Stimulated activated CD8-positive, alpha-beta memory T cell treated with anti-CD3 and anti-CD28 coated beads, Interleukin-2, amount 100 ng/mL, for 48 hours (primary cell): ENCODE measurements around the gene TRPC4AP.
"Not testable (repeated sequence)": the region's sequence is repeated elsewhere in the genome, so short reads cannot be mapped to it uniquely, and the experiment has no call there.

Source experiments
- DNase-seq, 2 donors: peaks; one replicate each; pipeline ENCODE4 v3.0.0-alpha.2; 2020; ENCODE audit warnings: low read depth in 2 of 2

TRPC4AP gene

DNA sequence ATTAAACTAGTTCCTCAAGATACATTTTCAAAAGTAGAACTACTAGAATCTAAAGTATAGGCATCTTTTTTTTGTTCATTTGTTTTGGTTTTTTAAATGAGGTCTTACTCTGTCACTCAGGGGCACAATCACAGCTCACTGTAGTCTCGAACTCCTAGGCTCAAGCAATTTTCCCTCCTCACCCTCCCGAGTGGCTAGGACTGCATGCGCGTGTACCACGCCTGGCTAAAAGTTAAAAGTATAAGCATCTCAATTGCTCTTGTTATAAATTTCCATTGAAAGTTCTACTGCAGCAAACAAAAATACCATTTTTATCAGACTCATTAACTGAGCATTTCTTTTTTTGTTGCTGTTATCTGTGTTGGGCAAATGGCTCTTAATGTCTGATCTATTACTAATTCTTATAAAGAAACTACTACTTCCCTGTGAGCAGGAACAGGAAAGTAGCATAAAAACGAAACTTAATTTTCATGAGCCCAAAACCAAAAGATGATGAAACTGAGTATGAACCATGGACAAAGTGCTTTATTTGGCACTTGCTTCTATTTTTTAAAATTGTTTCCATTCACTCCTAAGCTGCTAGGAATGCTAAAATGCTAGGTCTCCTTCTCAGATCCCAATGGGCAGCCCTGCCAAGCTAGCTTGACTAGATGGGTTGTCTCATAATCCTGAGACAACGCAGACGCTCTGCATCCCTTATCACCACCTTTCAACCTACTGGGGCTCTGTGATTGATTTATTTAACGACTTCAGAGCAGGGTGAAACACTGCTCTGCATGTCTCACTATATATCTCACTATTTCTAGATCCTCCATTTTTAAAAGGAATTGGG is 36.9 kb downstream of the TRPC4AP start:
- DNase-seq: no peak

DNA sequence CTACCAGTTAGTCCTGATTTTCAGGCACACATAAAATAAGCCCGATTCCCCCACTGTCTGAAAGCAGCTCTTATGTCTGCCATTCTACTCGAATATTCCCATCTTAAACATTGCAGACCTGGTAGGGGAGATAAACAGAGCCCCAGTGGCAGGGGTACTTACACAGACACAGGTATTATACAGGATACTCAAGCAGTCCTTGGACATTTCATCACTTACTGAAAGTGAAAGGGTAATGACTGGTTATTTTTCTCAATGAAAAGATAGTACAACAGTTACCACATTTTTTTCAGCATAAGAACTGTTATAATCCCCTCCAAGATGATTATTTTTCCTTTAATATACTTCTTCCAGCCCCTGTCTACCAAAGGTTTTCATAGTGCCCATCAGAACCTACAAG is 37.8 kb downstream of the TRPC4AP start:
- DNase-seq: no peak

DNA sequence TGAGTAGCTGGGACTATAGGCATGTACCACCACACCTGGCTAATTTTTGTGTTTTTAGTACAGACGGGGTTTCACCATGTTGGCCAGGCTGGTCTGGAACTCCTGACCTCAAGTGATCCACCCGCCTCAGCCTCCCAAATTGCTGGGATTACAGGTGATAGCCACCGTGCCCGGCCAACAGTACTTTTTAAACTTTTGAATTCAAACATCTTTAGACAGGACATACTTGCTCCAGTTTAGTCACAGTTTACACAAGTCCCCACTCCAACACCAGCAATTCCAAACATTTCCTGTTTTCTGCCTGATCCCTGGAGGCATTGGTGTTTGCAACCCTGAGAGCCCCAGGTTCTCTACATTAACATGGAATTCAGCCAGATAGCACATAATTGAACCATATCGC is 40.0 kb downstream of the TRPC4AP start:
- DNase-seq: not testable (repeated sequence)

DNA sequence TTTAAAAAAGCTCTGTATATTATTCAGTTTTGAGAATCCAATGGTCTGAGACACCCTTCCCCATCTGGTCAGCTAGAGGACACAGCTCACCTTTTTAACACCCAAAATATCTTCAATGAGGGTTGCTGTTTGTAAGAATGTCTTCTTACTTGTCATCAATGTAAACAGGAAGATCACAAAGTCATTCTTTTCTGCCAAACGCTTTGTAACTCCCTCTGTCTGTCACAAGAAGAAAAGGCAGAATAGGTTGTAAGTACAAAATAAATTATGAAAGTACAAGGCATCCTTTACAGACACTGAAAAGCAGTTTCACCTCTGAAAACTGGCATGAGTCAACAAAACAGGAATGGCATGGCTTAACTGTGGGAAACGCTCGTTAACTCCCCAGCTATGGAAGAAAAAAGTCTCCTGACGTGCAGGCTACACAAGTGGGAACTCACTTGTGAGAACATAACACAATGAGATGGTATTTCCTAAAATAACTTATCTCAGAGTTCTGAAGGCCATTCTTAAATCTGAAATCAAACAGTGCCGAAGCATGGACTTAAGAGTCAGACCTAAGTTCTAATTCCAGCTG is 42.7 kb downstream of the TRPC4AP start:
- DNase-seq: no peak

DNA sequence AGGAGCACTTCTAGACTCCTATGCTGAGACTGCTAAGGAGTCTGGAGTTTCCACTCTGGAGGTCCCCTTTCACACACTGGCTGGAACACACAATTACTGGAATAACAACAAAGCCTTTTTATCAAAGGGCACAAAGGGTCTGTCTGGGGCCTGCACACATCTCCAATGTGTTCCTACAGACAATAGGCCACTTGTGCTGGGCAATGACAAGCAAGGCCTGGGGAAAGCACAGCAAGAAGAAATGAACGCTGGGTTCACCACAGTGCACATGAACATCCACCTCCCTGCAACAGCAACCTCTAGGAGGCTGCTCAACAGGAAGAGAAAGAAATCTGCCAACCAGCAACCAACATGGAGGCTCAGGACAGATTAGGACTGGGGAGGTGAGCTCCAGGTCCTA is 43.9 kb downstream of the TRPC4AP start:
- no peak for DNase-seq

DNA sequence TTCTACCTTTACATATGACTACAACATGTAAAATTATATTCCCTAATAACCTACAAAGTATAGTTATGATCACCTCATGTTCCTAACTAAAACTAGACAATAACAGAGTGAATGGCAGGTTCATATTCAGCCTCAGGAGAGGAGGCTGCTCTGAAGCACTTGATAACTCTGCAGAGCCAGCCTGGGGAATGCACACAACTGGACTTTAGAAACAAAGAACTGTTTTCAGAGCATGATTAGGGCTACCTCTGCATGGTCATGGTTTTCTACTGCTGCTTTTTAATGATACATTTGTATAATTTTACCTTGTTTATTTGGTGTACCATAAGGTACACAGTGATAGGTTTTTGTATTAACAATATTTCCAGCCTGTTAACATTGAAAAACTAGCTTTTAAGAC is 50.3 kb downstream of the TRPC4AP start:
- DNase-seq: no peak

DNA sequence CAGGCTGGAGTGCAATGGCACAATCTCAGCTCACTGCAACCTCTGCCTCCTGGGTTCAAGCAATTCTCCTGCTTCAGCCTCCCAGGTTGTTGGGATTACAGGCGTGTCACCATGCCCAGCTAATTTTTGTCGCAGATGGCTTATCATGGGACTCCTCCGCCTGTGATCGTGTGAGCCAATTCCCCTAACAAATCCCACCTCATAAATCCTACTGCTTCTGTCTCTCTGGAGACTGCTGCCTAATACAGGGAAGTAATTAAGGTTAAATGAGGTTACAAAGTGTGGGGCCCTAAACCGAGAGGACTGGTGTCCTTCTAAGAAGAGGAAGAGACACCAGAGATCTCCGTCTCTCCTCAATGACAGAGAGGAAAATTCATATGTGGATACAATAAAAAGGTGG is 52.0 kb downstream of the TRPC4AP start:
- DNase-seq: no peak

DNA sequence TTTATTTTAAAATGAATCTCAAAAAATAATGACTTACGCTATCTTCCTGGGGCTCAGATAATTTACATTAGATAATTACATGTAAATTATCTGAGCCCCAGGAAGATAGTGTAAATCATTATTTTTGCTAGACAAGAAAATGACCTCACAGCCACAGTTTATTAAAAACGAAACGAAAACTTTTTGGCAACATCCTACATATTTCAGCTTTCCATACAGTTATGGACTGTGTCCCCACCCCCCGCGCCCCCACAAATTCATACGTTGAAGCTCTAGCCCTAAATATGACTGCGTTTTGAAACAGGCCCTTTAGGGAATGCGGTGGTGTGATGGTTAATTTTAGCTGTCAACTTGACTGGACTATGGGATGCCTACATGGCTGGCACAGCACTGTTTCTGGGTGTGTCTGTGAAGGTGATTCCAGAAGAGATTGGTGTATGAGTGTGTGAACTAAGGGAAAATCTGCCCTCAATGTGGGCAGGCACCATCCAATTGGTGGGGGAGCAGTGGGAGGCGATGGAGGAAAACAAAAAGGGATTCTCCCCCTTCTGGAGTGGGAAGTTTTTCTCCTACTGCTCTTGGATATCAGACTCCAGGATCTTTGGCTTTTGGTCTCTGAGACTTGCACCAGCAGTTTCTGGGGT is 52.6 kb downstream of the TRPC4AP start:
- DNase-seq: no peak

DNA sequence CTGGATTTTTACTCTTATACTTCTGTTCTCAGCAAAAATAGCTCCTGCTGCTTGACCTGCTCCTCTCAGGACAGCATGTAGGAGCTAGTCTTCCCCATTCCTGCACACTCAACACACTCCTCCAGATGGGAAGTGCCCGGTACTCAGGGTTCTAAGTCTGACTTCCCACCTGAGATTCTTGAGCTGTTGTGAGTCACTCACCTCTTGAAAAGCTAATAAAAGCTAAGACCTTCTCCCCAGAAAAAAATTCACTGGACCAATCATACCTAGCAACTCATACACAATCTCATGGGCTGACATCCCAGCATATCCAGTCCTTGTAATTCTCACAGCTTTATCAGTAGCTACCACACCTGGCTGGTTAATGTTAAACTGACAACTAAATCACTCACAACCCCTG is 53.5 kb downstream of the TRPC4AP start:
- no peak for DNase-seq

DNA sequence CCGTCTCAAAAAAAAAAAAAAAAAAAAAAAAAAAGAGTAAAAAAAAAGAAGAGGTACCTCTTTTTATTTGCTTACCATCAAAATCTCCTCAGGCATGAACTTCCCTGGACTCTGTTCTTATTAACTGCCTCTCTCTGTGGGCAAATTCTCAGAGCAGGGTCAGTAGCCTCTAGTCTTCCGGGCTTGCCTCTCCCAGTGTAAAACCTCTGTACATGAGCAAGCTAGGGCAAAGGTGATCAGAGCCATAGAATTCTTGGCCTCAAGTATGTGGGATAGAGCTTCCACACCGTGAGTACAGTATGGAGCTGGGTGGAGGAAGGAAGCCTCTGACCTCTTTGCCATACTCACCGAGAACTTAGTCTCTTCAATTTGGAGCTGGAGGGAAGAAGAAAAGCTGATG is 58.5 kb downstream of the TRPC4AP start:
- DNase-seq: no peak

DNA sequence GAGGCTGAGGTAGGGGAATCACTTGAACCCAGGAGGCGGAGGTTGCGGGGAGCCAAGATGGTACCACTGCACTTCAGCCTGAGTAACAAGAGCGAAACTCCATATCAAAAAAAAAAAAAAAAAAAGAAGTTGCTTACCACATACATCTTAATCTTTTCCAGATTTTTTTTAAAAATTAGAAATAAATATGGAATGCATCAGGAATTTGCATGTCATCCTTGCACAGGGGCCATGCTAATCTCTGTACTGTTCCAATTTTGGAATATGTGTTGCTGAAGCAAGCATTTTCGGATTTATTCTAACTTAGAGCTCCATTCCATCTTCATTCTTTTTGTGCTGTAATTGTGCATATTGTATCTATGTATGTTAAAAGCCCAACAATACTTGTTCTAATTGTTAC is 62.5 kb downstream of the TRPC4AP start:
- no peak for DNase-seq

DNA sequence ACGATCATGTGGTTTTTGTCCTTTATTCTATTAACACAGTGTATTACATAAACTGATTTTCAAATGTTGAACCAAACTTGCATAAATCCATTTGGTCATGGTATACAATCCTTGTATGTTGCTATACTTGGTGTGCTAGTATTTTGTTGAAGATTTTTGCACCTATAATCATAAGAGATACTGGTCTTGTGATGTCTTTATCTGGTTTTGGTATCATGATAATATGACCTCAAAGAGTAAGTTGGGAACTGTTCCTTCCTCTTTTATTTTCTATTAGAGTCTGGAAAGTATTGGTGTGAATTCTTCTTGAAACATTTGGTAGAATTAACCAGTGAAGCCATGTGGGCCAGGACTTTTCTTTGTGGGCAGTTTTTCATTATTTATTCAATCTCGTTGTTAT is 65.3 kb downstream of the TRPC4AP start:
- DNase-seq: no peak

DNA sequence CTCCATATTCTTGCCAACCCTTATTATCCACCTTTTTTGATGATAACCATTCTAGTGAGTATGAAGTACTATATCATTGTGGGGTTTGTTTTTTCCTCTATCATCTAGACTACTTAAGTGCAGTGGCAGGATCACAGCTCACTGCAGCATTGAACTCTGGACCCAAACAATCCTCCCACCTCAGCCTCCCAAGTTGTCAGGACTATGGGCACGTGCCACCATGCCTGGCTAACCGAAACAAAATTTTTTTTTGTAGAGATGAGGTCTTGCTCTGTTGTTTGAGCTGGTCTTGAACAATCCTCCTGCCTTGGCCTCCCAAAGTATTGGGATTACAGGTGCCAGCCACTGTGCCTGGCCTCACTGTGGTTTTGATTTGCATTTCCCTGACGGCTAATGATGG is 67.5 kb downstream of the TRPC4AP start:
- DNase-seq: no peak

DNA sequence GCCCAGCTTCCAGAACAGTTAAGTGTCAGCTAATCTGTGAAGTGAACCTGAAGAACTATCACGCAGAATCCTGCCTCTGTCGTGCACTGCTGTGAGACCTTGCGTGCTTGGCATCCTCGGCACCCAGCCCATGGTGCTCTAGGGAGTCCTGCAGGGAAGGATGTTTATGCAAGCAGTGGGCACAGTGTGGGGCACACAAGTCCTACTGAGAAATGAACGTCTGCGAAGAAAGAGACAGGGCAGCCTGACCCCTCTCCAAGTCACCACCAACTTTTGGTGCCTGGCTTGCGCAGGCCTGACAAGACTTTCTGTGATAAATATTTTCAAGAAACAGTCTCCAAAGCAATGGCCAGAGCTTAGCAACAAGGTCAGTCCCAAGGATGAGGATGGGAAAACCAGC is 69.0 kb downstream of the TRPC4AP start:
- DNase-seq: no peak

DNA sequence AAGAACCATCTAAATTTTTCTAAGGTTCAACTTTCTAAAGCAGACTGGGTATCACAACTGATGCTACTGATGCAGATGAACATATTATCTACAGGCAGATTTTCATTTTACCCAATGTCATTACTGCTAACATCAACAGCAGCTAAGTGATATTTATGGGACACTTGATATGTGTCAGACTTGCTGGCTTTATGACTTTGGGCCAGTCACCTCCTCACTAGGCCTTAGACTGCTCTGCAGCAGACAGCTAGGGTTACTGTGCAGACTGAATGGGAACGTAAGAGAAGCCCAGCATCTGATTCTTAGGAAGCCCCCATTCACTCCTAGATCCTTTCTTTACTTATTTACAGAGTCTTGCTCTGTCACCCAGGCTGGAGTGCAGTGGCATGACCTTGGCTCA is 70.8 kb downstream of the TRPC4AP start:
- DNase-seq: no peak

DNA sequence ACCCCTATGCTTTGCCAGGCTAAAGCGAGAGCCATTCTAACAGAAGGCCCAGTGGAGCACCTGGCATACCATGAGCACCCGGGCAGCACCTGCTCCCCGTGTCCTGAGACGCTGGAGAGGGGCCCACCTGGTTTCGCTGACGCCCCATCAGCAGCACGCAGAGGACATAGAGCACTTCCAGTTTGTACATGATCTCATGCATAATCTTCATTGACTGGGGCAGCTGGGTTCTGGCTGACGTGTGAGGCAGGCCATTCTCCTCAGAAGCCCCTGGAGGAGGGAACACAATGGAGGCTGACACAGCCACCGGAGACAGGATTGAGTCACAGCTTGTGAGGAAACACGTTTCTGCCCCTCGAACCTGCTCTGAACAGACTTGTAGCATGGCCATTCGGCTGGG is 71.5 kb downstream of the TRPC4AP start:
- DNase-seq: no peak

DNA sequence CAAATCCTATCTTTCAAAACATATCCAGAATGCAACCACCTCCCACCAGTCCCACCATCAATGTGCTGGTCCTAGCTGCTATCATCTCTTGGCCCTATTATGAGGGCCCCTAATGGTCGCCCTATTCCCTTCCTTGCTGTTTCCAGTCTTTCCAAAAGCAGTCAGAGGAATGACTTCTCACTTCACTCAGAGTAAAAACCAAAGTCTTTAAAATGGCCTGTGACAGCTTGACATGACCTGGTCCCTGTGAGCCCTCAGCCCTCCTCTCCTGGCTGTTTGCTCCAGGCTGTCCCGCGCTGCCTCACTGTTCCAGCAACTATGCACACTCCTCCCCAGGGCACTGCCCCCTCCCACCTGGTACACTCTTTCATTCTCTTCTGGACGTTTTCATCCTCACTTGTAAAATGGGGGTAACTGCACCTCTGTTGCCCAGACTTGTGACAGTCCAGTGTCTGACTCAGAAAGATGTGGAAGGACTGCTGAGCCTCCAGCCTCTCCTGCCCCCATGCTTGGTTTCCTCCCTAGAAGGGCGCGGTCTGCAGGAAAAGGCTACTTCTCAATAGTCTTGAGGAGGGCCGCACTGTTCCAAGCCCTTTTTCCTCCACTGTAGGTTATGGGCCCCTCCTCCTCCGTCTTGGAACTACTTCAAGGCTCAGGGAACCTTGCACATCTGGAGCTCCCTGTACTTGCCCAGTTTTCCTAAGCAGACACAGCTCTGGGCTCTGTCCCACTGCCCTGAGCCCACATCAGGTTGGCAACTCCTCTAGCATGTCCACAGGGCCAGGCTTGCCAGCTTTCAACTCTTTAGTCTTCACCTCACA is 72.3 kb downstream of the TRPC4AP start:
- DNase-seq: no peak

DNA sequence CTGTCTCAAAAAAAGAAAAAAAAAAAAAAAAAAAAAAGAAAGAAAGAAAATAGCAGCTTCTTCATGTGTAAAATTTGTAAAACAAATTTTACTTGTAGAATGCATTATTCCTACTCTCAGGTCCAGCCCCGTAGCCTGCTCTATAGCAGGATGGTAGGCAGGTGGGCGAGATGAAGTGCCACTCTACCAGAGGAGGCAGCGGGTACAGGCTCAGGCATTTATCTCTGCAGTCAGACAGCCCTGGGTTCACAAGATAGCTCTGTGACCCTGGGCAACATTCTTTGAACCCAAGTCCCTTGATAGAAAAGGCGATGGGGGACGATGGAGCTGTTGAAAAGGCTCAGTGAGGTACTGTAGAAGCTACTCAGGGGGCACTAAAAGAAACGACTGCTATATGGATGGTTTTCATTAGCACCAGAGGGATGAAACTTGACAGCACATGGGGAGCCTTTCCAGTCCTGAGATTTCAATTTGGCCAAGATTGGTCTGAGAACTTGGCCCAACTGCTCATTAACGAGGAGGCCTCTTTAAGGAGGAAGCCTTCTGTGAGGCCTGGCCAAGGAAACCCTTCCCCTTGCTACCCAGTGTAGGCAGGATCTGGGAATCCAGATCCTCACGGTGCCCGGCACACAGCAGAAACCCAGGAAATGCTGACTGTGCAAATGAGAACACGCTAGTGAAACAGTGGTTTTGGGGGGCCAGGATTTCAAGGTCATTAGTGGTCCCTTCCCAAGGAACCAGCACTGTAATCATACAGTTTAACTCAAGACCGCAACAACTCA is 73.8 kb downstream of the TRPC4AP start:
- no peak for DNase-seq

DNA sequence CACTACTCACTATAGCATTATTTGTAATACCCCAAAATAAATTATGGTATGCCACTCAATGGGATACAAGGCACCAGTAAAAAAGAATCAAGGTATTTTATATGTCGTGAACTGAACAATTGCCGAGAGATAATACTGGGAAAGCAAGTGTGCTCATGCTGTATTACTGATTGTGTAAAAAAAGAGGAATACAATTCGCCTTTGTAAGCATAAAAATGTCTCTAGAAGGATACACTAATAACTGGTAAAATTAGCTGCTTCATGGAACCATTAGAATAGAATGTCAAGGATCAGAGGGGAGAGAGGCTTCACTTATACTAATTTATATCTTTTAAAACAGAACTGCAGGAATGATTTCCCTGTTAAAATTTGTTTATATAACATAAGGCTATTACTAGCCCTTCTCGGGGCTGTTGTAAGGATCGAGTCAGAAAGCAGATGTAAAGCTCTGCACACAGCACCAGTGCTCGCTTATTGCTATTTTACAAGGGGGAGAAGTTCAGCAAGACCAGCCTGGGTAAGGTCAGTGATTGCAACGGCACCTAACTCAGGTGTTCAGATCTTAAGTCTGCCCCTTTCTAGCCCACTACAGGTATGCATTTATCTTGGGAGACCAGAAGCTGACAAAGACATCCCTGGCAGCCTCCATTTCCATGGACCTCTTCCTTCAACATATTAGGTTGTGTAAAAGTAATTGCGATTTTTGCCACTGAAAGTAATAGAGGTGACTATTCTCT is 75.3 kb downstream of the TRPC4AP start:
- no peak for DNase-seq

DNA sequence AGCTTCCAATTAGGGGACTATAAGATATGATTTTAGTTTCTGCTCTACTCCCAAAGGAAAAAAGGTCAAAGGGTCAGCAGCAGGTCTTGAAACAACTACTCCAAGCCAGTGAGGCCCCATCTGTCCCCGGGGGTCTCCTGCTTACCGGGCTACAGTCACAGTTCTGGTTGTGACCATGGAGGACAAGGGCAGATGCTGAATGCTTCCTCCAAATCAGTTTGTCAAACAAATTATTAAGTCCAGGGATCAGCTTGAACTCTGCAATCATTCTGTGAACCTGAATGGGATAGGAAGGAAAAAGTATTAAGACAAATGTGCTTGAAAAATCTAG is 76.8 kb downstream of the TRPC4AP start:
- DNase-seq: no peak

DNA sequence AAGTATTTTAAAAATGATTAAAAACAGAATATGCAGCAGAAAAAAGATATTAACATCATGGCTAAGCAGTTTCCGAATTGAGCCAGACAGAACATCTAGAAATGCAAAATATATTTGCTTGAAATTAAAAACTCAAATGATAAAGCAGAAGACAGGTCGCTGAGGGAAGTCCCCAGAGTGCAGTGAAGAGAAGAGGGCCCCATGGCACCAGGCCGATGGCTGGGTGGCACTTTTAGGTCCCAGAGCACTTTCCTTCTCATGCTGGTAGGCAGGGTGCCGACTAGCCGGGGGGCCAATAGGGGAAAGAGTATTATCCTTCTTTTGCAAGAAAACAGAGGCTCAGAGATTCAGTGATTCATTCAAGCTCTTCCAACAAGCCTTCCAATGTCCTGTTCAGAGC is 78.1 kb downstream of the TRPC4AP start:
- no peak for DNase-seq
